HCT116 (cell line): ENCODE data around the gene LOXHD1. TPM values are rescaled to one million over a fixed set of nuclear protein-coding genes. Genes with fewer than 3 reads are reported as not detected.

Experiments
- ATAC-seq: fragments of 200-7000 bp; cut with Tn5 transposase; 2 replicates; pipeline ENCODE4 v1.9.1; 2020; ENCODE audit warnings: mild to moderate bottlenecking, moderate library complexity
- BruUV-seq: library from RNA; stranded (reverse); fragments of 400-500 nt; replicated peaks from 2 replicates; lab custom pipeline; 2021; lab: Mats Ljungman, UMichigan
- CTCF ChIA-PET: fragments of 300-600 bp; sonication (Branson Sonifier 250); formaldehyde crosslinking; loops from one replicate; lab custom pipeline; 2021; ENCODE audit warnings: antibody characterized with exemption; lab: Charles Lee
- POLR2A ChIA-PET: fragments of 300-600, 350-600 bp; sonication (Branson Sonifier 250); formaldehyde crosslinking; loops from one replicate; lab custom pipeline; 2021; ENCODE audit warnings: antibody characterized with exemption; lab: Charles Lee
- RAD21 ChIA-PET, 2 experiments: fragments of 300-600 bp; sonication (Branson Sonifier 250); formaldehyde crosslinking; loops; one replicate each; lab custom pipeline; 2023; ENCODE audit warnings: low total read pairs in 2 of 2; ENCODE audit not compliant: uncharacterized antibody in 2 of 2, unreplicated experiment in 2 of 2, low non-redundant PET in 1 of 2; lab: Charles Lee
- DNase-seq: peaks from one replicate; pipeline ENCODE4 v3.0.0-alpha.2; 2010; ENCODE audit warnings: low read depth, low spot score
- H2AFZ ChIP-seq: fragments of 200-600 bp; shearing (Covaris generic), sonication (generic); 2 replicates; pipeline ENCODE4 v1.6.1; 2017; ENCODE audit warnings: low read depth, mixed run types, mixed read lengths, antibody characterized with exemption, low read length; ENCODE audit not compliant: poor library complexity, severe bottlenecking
- H3K27ac ChIP-seq: 2 replicates; pipeline ENCODE4 v1.5.1; 2012; ENCODE audit warnings: low read depth, low read length
- H3K27me3 ChIP-seq: fragments of 200-600 bp; sonication (generic); 2 replicates; pipeline ENCODE4 v1.6.1; 2016; ENCODE audit warnings: mixed run types, low read length, mixed read lengths; ENCODE audit not compliant: insufficient read depth
- H3K36me3 ChIP-seq, 2 experiments: fragments of 200-500 bp in 1 of 2; fragments of 200-600 bp in 1 of 2; sonication (Bioruptor generic) in 1 of 2; sonication (generic) in 1 of 2; 2 replicates each; pipeline versions ENCODE4 v1.5.1 to v1.6.1; 2014 to 2016; ENCODE audit warnings: low read length in 2 of 2, inconsistent platforms in 1 of 2, mixed read lengths in 1 of 2, mixed run types in 1 of 2; ENCODE audit not compliant: insufficient read depth in 2 of 2, control insufficient read depth in 1 of 2
- H3K4me1 ChIP-seq, 2 experiments: fragments of 200-600 bp in 1 of 2; sonication (generic) in 1 of 2; 2 replicates each; pipeline versions ENCODE4 v1.5.1 to v1.6.1; 2012 to 2017; ENCODE audit warnings: low read length in 2 of 2, inconsistent platforms in 1 of 2, mild to moderate bottlenecking in 1 of 2, mixed read lengths in 1 of 2, mixed run types in 1 of 2, moderate library complexity in 1 of 2; ENCODE audit not compliant: insufficient read depth in 2 of 2, control insufficient read depth in 1 of 2
- H3K4me2 ChIP-seq: fragments of 200-600 bp; sonication (generic); 2 replicates; pipeline ENCODE4 v1.6.1; 2017; ENCODE audit warnings: mixed run types, low read length, mixed read lengths
- H3K4me3 ChIP-seq, 2 experiments: fragments of 200-600 bp in 1 of 2; sonication (generic) in 1 of 2; replicated peaks in 1 of 2; 2 replicates each; pipeline ENCODE4 v1.5.1; 2011 to 2016; ENCODE audit warnings: low read length in 2 of 2, control low read depth in 1 of 2, low read depth in 1 of 2, mild to moderate bottlenecking in 1 of 2, mixed read lengths in 1 of 2, mixed run types in 1 of 2
- H3K79me2 ChIP-seq: fragments of 200-600 bp; sonication (generic); 2 replicates; pipeline ENCODE4 v1.6.1; 2017; ENCODE audit warnings: mild to moderate bottlenecking, mixed run types, low read length, moderate library complexity, mixed read lengths; ENCODE audit not compliant: insufficient read depth
- H3K9ac ChIP-seq: fragments of 200-600 bp; sonication (generic); 2 replicates; pipeline ENCODE4 v1.6.1; 2016; ENCODE audit warnings: low read length, mixed read lengths
- H3K9me2 ChIP-seq: fragments of 200-600 bp; sonication (generic), shearing (Covaris generic); 2 replicates; pipeline ENCODE4 v1.6.1; 2017; ENCODE audit warnings: mixed run types, mild to moderate bottlenecking, moderate library complexity; ENCODE audit not compliant: insufficient read depth
- H3K9me3 ChIP-seq, 2 experiments: fragments of 200-500 bp in 1 of 2; fragments of 200-600 bp in 1 of 2; sonication (Bioruptor generic) in 1 of 2; sonication (generic) in 1 of 2; 2 replicates each; pipeline ENCODE4 v1.6.1; 2014 to 2017; ENCODE audit warnings: low read length in 2 of 2, mixed read lengths in 2 of 2, inconsistent platforms in 1 of 2, low read depth in 1 of 2, mild to moderate bottlenecking in 1 of 2, mixed run types in 1 of 2, moderate library complexity in 1 of 2; ENCODE audit not compliant: control insufficient read depth in 1 of 2, insufficient read depth in 1 of 2
- H4K20me1 ChIP-seq: fragments of 200-600 bp; sonication (generic), shearing (Covaris generic); 2 replicates; pipeline ENCODE4 v1.6.1; 2017; ENCODE audit warnings: mixed run types, mild to moderate bottlenecking, moderate library complexity; ENCODE audit not compliant: insufficient read depth
- CEBPB ChIP-seq: IDR thresholded peaks from 2 replicates; pipeline ENCODE4 v1.6.1; 2012; ENCODE audit warnings: low read depth
- EGR1 ChIP-seq: IDR thresholded peaks from 2 replicates; pipeline ENCODE4 v1.6.1; 2012; ENCODE audit warnings: low read depth
- ELF1 ChIP-seq: IDR thresholded peaks from 2 replicates; pipeline ENCODE4 v1.6.1; 2012; ENCODE audit warnings: low read depth, borderline replicate concordance
- EZH2 ChIP-seq: fragments of 200-600 bp; sonication (generic); IDR thresholded peaks from 2 replicates; pipeline ENCODE4 v1.6.1; 2017; ENCODE audit warnings: antibody characterized with exemption, mixed run types
- JUND ChIP-seq: IDR thresholded peaks from 2 replicates; pipeline ENCODE4 v1.6.1; 2012
- POLR2A ChIP-seq: IDR thresholded peaks from 2 replicates; pipeline ENCODE4 v1.7.0; 2011; ENCODE audit warnings: borderline replicate concordance; ENCODE audit not compliant: insufficient read depth, insufficient read length; ENCODE audit errors: extremely low read depth
- POLR2AphosphoS5 ChIP-seq: IDR thresholded peaks from 2 replicates; pipeline ENCODE4 v1.6.1; 2011; ENCODE audit warnings: mild to moderate bottlenecking, low read depth, low read length, moderate library complexity
- RAD21 ChIP-seq: IDR thresholded peaks from 2 replicates; pipeline ENCODE4 v1.6.1; 2012; ENCODE audit warnings: low read depth, mild to moderate bottlenecking
- SIN3A ChIP-seq: IDR thresholded peaks from 2 replicates; pipeline ENCODE4 v1.6.1; 2012; ENCODE audit warnings: low read depth
- SP1 ChIP-seq: IDR thresholded peaks from 2 replicates; pipeline ENCODE4 v1.6.1; 2012; ENCODE audit warnings: low read depth
- SRF ChIP-seq: IDR thresholded peaks from 2 replicates; pipeline ENCODE4 v1.6.1; 2012; ENCODE audit warnings: low read depth
- TCF7L2 ChIP-seq: IDR thresholded peaks from 2 replicates; pipeline ENCODE4 v1.7.0; 2011; ENCODE audit warnings: borderline replicate concordance, inconsistent platforms; ENCODE audit not compliant: insufficient read depth, insufficient read length; ENCODE audit errors: extremely low read depth
- YY1 ChIP-seq: IDR thresholded peaks from 2 replicates; pipeline ENCODE4 v1.6.1; 2011; ENCODE audit warnings: low read length, low read depth, moderate library complexity, mild to moderate bottlenecking; ENCODE audit not compliant: insufficient replicate concordance; ENCODE audit errors: extremely low read depth
- intact Hi-C: fragments of 100-400 bp; cut with micrococcal nuclease; formaldehyde crosslinking; loops from 2 replicates; pipeline ENCODE4 v1.10.0; 2022
- total RNA-seq: library from RNA; stranded (reverse); gene quantifications from one replicate; pipeline ENCODE4 v1.2.1, GENCODE V29; 2021; ENCODE audit not compliant: unreplicated experiment
- TF ChIP-seq, protein P1 (sequence below), 3 experiments: fragments of 200-600 bp in 1 of 3; sonication (generic) in 1 of 3; IDR thresholded peaks in 2 of 3; conservative IDR thresholded peaks in 1 of 3; 2 replicates each; pipeline ENCODE4 v1.5.1; 2012 to 2017; ENCODE audit warnings: low read depth in 2 of 3, low read length in 2 of 3, antibody characterized with exemption in 1 of 3, borderline replicate concordance in 1 of 3, control low read depth in 1 of 3, mild to moderate bottlenecking in 1 of 3, mixed read lengths in 1 of 3, mixed run types in 1 of 3, moderate library complexity in 1 of 3; ENCODE audit not compliant: insufficient read depth in 1 of 3
- TF ChIP-seq, protein P2 (sequence below): IDR thresholded peaks from 2 replicates; pipeline ENCODE4 v1.6.1; 2012
- TF ChIP-seq, protein P3 (sequence below): IDR thresholded peaks from 2 replicates; pipeline ENCODE4 v1.6.1; 2012

The LOXHD1 gene
- total RNA-seq, 1 experiment from 2014 or later: not detected

DNA sequence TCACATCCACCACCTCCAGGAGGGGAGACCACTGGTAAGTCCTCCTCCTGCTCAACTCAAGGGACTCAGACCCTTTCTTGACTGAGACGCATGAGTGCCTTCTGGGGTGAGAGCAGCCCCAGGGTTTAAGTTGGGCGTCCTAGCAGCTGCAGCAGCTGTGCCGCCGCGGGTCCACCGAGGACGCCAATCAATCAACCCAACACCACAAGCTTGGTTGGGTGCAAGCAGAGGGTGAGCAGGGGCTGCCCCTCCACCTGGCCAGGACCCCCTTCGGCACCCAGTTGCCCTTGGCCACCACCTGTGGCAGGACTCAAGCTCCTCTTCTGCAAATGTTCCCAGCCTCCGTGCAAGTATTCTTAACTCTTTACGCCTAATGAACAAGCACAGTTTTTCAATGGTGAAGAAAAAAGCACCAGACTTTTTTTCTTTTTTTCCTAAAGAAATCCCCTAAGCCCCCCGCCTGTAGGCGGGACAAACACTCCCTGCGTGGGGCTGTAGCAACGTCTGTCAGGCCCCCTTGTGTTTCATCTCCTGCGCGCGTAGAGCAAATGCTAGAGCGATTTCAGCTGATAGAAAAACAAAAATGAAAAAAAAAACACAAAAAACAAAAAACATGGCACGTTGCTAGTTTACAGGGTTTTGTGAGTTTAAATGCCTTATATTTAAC, 197.1 kb downstream of the LOXHD1 start:
- Histone ChIP-seq H3K4me1 (no peaks in the 10 kb centered on the region), H3K9ac (no peak overlapping the region), H3K36me3 (no peaks in the 10 kb centered on the region), H3K27me3 (peaks cover 7% of the 10 kb centered on the region), H2AFZ (no peak overlapping the region), H3K9me3 (no peaks in the 10 kb centered on the region), H3K79me2 (no peaks in the 10 kb centered on the region), H3K27ac (no peak overlapping the region), H3K4me2 (no peak overlapping the region), H3K4me3 (no peak overlapping the region), H4K20me1 (no peaks in the 10 kb centered on the region), H3K9me2 (no peaks in the 10 kb centered on the region)
- ChIA-PET RAD21 (no interaction called here), POLR2A (no interaction called here), CTCF (no interaction called here)
- ATAC-seq (no peak), DNase-seq (no peak)
- BruUV-seq: no TSS peak
- TF ChIP-seq POLR2A (no peak), SP1 (no peak), RAD21 (no peak), JUND (no peak), EGR1 (no peak), YY1 (no peak), EZH2 (no peak), POLR2AphosphoS5 (no peak), ELF1 (no peak), SRF (no peak), SIN3A (no peak), TCF7L2 (no peak), CEBPB (no peak)
- TF ChIP-seq, protein P1, sequence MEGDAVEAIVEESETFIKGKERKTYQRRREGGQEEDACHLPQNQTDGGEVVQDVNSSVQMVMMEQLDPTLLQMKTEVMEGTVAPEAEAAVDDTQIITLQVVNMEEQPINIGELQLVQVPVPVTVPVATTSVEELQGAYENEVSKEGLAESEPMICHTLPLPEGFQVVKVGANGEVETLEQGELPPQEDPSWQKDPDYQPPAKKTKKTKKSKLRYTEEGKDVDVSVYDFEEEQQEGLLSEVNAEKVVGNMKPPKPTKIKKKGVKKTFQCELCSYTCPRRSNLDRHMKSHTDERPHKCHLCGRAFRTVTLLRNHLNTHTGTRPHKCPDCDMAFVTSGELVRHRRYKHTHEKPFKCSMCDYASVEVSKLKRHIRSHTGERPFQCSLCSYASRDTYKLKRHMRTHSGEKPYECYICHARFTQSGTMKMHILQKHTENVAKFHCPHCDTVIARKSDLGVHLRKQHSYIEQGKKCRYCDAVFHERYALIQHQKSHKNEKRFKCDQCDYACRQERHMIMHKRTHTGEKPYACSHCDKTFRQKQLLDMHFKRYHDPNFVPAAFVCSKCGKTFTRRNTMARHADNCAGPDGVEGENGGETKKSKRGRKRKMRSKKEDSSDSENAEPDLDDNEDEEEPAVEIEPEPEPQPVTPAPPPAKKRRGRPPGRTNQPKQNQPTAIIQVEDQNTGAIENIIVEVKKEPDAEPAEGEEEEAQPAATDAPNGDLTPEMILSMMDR (IDR thresholded peaks at IDR 0.05 in 2 of 3, conservative IDR thresholded peaks at IDR 0.05 in 1 of 3; ENCODE audit: borderline replicate concordance in 1 of 3, insufficient read depth in 1 of 3, low read depth in 2 of 3, low read length in 2 of 3): no peak
- TF ChIP-seq, protein P2, sequence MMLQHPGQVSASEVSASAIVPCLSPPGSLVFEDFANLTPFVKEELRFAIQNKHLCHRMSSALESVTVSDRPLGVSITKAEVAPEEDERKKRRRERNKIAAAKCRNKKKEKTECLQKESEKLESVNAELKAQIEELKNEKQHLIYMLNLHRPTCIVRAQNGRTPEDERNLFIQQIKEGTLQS: no peak
- TF ChIP-seq, protein P3, sequence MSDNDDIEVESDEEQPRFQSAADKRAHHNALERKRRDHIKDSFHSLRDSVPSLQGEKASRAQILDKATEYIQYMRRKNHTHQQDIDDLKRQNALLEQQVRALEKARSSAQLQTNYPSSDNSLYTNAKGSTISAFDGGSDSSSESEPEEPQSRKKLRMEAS: no peak
- intact Hi-C loops: loop anchor here (10.0 kb wide), 1 partner anchor 55 kb away; no protein-coding TSS in a partner anchor
